Measurements from ENCODE around the gene ZNF322.

- TF ChIP-seq, protein P1, sequence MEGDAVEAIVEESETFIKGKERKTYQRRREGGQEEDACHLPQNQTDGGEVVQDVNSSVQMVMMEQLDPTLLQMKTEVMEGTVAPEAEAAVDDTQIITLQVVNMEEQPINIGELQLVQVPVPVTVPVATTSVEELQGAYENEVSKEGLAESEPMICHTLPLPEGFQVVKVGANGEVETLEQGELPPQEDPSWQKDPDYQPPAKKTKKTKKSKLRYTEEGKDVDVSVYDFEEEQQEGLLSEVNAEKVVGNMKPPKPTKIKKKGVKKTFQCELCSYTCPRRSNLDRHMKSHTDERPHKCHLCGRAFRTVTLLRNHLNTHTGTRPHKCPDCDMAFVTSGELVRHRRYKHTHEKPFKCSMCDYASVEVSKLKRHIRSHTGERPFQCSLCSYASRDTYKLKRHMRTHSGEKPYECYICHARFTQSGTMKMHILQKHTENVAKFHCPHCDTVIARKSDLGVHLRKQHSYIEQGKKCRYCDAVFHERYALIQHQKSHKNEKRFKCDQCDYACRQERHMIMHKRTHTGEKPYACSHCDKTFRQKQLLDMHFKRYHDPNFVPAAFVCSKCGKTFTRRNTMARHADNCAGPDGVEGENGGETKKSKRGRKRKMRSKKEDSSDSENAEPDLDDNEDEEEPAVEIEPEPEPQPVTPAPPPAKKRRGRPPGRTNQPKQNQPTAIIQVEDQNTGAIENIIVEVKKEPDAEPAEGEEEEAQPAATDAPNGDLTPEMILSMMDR (IDR thresholded peaks at IDR 0.05; ENCODE audit: low read length) = peak; percentile 29
- TF ChIP-seq EZH2 (optimal IDR thresholded peaks at IDR 0.05; ENCODE audit: low read depth, low read length) = no peak
Measured at GRCh38 chr6:26660000-26660361, 435 bp upstream of the ZNF322 start.

Data from MM.1S (cell line).